GM23338 (cell line): ENCODE measurements around the gene COPZ1. TPM values are rescaled to one million over a fixed set of nuclear protein-coding genes. Genes with fewer than 3 reads are reported as not detected.
A peak's percentile ranks its signal among the peaks of the same experiment; 100 is the strongest.
"Not testable (repeated sequence)": the region's sequence is repeated elsewhere in the genome, so short reads cannot be mapped to it uniquely, and the experiment has no call there.

Experiments used
- ATAC-seq: fragments of 200-7000 bp; cut with Tn5 transposase; 3 replicates; pipeline ENCODE4 v1.9.1; 2020
- DNase-seq: peaks from one replicate; pipeline ENCODE4 v3.0.0-alpha.2; 2015; ENCODE audit warnings: low spot score
- H2AFZ ChIP-seq: fragments of 200-600 bp; sonication (generic); 2 replicates; pipeline ENCODE4 v1.8.0; 2016; ENCODE audit warnings: antibody characterized with exemption, mild to moderate bottlenecking, moderate library complexity
- H3F3A ChIP-seq: fragments of 200-600 bp; sonication (generic); replicated peaks from 2 replicates; pipeline ENCODE4 v1.8.0; 2017; ENCODE audit warnings: antibody characterized with exemption, mixed run types, low read depth
- H3K27ac ChIP-seq: fragments of 200-600 bp; sonication (generic); 2 replicates; pipeline ENCODE4 v1.6.1; 2016; ENCODE audit warnings: low read depth
- H3K27me3 ChIP-seq: fragments of 200-600 bp; sonication (generic); 2 replicates; pipeline ENCODE4 v1.8.0; 2016; ENCODE audit warnings: mild to moderate bottlenecking, mixed run types, moderate library complexity; ENCODE audit not compliant: insufficient read depth
- H3K36me3 ChIP-seq: fragments of 200-600 bp; sonication (generic); 2 replicates; pipeline ENCODE4 v1.8.0; 2016; ENCODE audit warnings: mild to moderate bottlenecking; ENCODE audit not compliant: insufficient read depth
- H3K4me1 ChIP-seq: fragments of 200-600 bp; sonication (generic); 2 replicates; pipeline ENCODE4 v1.8.0; 2016; ENCODE audit warnings: mild to moderate bottlenecking, moderate library complexity; ENCODE audit not compliant: insufficient read depth
- H3K4me2 ChIP-seq: fragments of 200-600 bp; sonication (generic); 2 replicates; pipeline ENCODE4 v1.7.1; 2017; ENCODE audit warnings: mixed run types
- H3K4me3 ChIP-seq: fragments of 200-600 bp; sonication (generic); 2 replicates; pipeline ENCODE4 v1.6.1; 2016; ENCODE audit warnings: mixed run types
- H3K79me2 ChIP-seq: fragments of 200-600 bp; sonication (generic); replicated peaks from 2 replicates; pipeline ENCODE4 v1.8.0; 2017; ENCODE audit warnings: mild to moderate bottlenecking; ENCODE audit not compliant: insufficient read depth
- H3K9me2 ChIP-seq: fragments of 200-600 bp; sonication (generic); 2 replicates; pipeline ENCODE4 v1.8.0; 2017; ENCODE audit not compliant: insufficient read depth
- H4K20me1 ChIP-seq: fragments of 200-600 bp; sonication (generic); replicated peaks from 2 replicates; pipeline ENCODE4 v1.8.0; 2017; ENCODE audit warnings: mild to moderate bottlenecking; ENCODE audit not compliant: insufficient read depth
- H3K27ac Mint-ChIP-seq: 2 replicates; pipeline ENCODE4 v1.8.0; 2020; ENCODE audit warnings: inconsistent platforms, mild to moderate bottlenecking, moderate library complexity, mixed read lengths
- H3K27me3 Mint-ChIP-seq: 3 replicates; pipeline ENCODE4 v1.8.0; 2022; ENCODE audit warnings: low read depth, mild to moderate bottlenecking, moderate library complexity, mixed read lengths, inconsistent platforms; ENCODE audit not compliant: insufficient read depth, poor library complexity
- H3K36me3 Mint-ChIP-seq: 3 replicates; pipeline ENCODE4 v1.8.0; 2021; ENCODE audit warnings: low read depth, mild to moderate bottlenecking, inconsistent platforms, moderate library complexity, mixed read lengths
- H3K4me1 Mint-ChIP-seq: 3 replicates; pipeline ENCODE4 v1.8.0; 2020; ENCODE audit warnings: mild to moderate bottlenecking, inconsistent platforms, mixed read lengths
- H3K4me3 Mint-ChIP-seq: 3 replicates; pipeline ENCODE4 v1.8.0; 2021; ENCODE audit warnings: moderate library complexity, mild to moderate bottlenecking, inconsistent platforms, mixed read lengths
- H3K9me3 Mint-ChIP-seq: 3 replicates; pipeline ENCODE4 v1.8.0; 2020; ENCODE audit warnings: moderate library complexity, mild to moderate bottlenecking, inconsistent platforms, mixed read lengths
- CTCF ChIP-seq, 2 experiments: fragments of 200-600 bp in 1 of 2; sonication (generic) in 1 of 2; conservative IDR thresholded peaks; 2 replicates each; pipeline versions ENCODE4 v1.5.1 to v1.6.1; 2016 to 2017; ENCODE audit warnings: antibody characterized with exemption in 2 of 2, low read depth in 2 of 2, mild to moderate bottlenecking in 2 of 2, moderate library complexity in 1 of 2
- EZH2phosphoT487 ChIP-seq: fragments of 200-600 bp; sonication (generic); IDR thresholded peaks from one replicate; pipeline ENCODE4 v1.8.1; 2018; ENCODE audit warnings: antibody characterized with exemption; ENCODE audit not compliant: unreplicated experiment
- JUNB ChIP-seq: IDR thresholded peaks from one replicate; pipeline ENCODE4 v1.6.1; 2016; ENCODE audit warnings: antibody characterized with exemption; ENCODE audit not compliant: unreplicated experiment
- POLR2AphosphoS5 ChIP-seq: IDR thresholded peaks from 2 replicates; pipeline ENCODE4 v1.6.1; 2016; ENCODE audit warnings: antibody characterized with exemption, low read depth
- REST ChIP-seq: IDR thresholded peaks from one replicate; pipeline ENCODE4 v1.6.1; 2018; ENCODE audit warnings: antibody characterized with exemption; ENCODE audit not compliant: unreplicated experiment
- STAT1 ChIP-seq: IDR thresholded peaks from one replicate; pipeline ENCODE4 v1.6.1; 2016; ENCODE audit warnings: antibody characterized with exemption; ENCODE audit not compliant: unreplicated experiment
- ZNF114 ChIP-seq: fragments of 250-450 bp; sonication (Bioruptor Pico); IDR thresholded peaks from 2 replicates; pipeline ENCODE4 v1.5.0; 2020; ENCODE audit warnings: mild to moderate bottlenecking, moderate library complexity
- ZNF331 ChIP-seq: fragments of 250-450 bp; sonication (Bioruptor Pico); IDR thresholded peaks from 2 replicates; pipeline ENCODE4 v1.5.0; 2020; ENCODE audit warnings: low read depth, mild to moderate bottlenecking, moderate library complexity
- ZNF462 ChIP-seq: fragments of 250-450 bp; sonication (Bioruptor Pico); IDR thresholded peaks from 2 replicates; pipeline ENCODE4 v1.5.0; 2020; ENCODE audit warnings: mild to moderate bottlenecking, moderate library complexity
- polyA plus RNA-seq: library from polyadenylated mRNA; unstranded; fragments of >200 nt; fragmentation: Nextera tagmentation; extraction: Ambion mirVana; gene quantifications from 2 replicates; pipeline ENCODE4 v1.2.1, GENCODE V29; 2016
- total RNA-seq: library from RNA; depleted of rRNA; stranded (reverse); fragments of >200 nt; shearing (Covaris generic); gene quantifications from 2 replicates; pipeline ENCODE4 v1.2.3, GENCODE V29; 2014

The COPZ1 gene
- total and polyA plus RNA-seq, 2 experiments from 2014 or later = 79.9 to 91.2 TPM

GRCh38 chr12:54352891-54353874 lies 28.3 kb downstream of the COPZ1 start:
- H3K79me2 ChIP-seq = no peaks in the 10 kb centered on the region; the same call in 1 of the 2 replicates
- peak overlapping the region; percentile 61 for H3K4me3 ChIP-seq
- H3K4me2 ChIP-seq = peak overlapping the region; percentile 91
- H3K4me1 ChIP-seq = peaks cover 87% of the 10 kb centered on the region
- Mint-ChIP-seq H3K4me1 (peaks cover 51% of the 10 kb centered on the region), H3K9me3 (no peaks in the 10 kb centered on the region; the same call in 2 of the 3 replicates), H3K4me3 (peak overlapping the region; percentile 82), H3K36me3 (peaks cover 22% of the 10 kb centered on the region), H3K27ac (peak overlapping the region; percentile 85; the same call in 1 of the 2 replicates), H3K27me3 (peaks cover 52% of the 10 kb centered on the region)
- no peak for TF ChIP-seq EZH2phosphoT487
- no peak for TF ChIP-seq STAT1
- TF ChIP-seq CTCF (conservative IDR thresholded peaks at IDR 0.05; ENCODE audit: low read depth in 2 of 2) = no peak
- no peak for TF ChIP-seq ZNF462
- no peak for TF ChIP-seq POLR2AphosphoS5
- no peak for TF ChIP-seq ZNF331 (CRISPR knock-in tag)
- TF ChIP-seq ZNF114 (CRISPR knock-in tag) = no peak
- TF ChIP-seq REST = no peak
- TF ChIP-seq JUNB = no peak
- H4K20me1 ChIP-seq = peaks cover 4% of the 10 kb centered on the region; the same call in 1 of the 2 replicates
- H3K36me3 ChIP-seq = peaks cover 19% of the 10 kb centered on the region; the same call in 1 of the 2 replicates
- DNase-seq (peak; percentile 54), ATAC-seq (peak; percentile 7)
- peaks cover 34% of the 10 kb centered on the region for H3F3A ChIP-seq
- H3K9me2 ChIP-seq = no peaks in the 10 kb centered on the region
- peak overlapping the region; percentile 87 for H3K27ac ChIP-seq
- H2AFZ ChIP-seq = no peak overlapping the region
- H3K27me3 ChIP-seq = peaks cover 33% of the 10 kb centered on the region; the same call in 1 of the 2 replicates

- peaks cover 47% of the 10 kb centered on the region for H3K4me1 Mint-ChIP-seq
- H3K4me3 ChIP-seq, DNase-seq, H3K79me2 ChIP-seq, H3K27ac Mint-ChIP-seq, H4K20me1 ChIP-seq, H3K9me3 Mint-ChIP-seq, H3K27ac ChIP-seq, ATAC-seq, H2AFZ ChIP-seq, H3K4me3 Mint-ChIP-seq, H3K9me2 ChIP-seq: not testable (repeated sequence)
- H3K27me3 Mint-ChIP-seq = peaks cover 52% of the 10 kb centered on the region
- H3K36me3 Mint-ChIP-seq = peaks cover 14% of the 10 kb centered on the region
- Histone ChIP-seq H3K36me3 (peaks cover 13% of the 10 kb centered on the region; the same call in 1 of the 2 replicates), H3K27me3 (peaks cover 27% of the 10 kb centered on the region; the same call in 1 of the 2 replicates), H3K4me2 (0 out of 2 replicates have a peak overlapping the region, but pooled peaks have one; percentile 91), H3K4me1 (peaks cover 83% of the 10 kb centered on the region), H3F3A (peaks cover 31% of the 10 kb centered on the region)
These were observed 29.3 kb downstream of the COPZ1 start for GRCh38 chr12:54354271-54354670.
